ENCODE results near the gene SOS1. TPM values are rescaled to one million over a fixed set of nuclear protein-coding genes. Genes with fewer than 3 reads are reported as not detected.

The SOS1 gene
- total and polyA plus RNA-seq, 2 donors (not counting 3 experiments of a cell fraction or from before 2014, with no cell fraction given): 22.2 to 32.5 TPM

- ChIA-PET CTCF (no interaction called here), POLR2A (no interaction called here)
- Histone ChIP-seq H3K9me3 (replicated peaks; ENCODE audit: control insufficient read depth, insufficient read depth, low read length) (no peaks in the 10 kb centered on the region), H3K27ac (ENCODE audit: insufficient read depth, low read depth, low read length) (no peak overlapping the region), H3K4me3 (replicated peaks in 1 of 3; ENCODE audit: insufficient read depth in 1 of 3, low read depth in 1 of 3, low read length in 3 of 3) (no peak overlapping the region), H3K27me3 (ENCODE audit: control insufficient read depth in 2 of 2, insufficient read depth in 2 of 2, low read length in 2 of 2) (no peaks in the 10 kb centered on the region), H3K4me2 (ENCODE audit: insufficient read depth, low read length) (no peak overlapping the region), H3K9me1 (replicated peaks; ENCODE audit: control insufficient read depth, extremely low read depth, insufficient read depth, low read length) (no peaks in the 10 kb centered on the region), H3K79me2 (ENCODE audit: control insufficient read depth, insufficient read depth, low read length) (no peaks in the 10 kb centered on the region), H4K20me1 (replicated peaks; ENCODE audit: control insufficient read depth, extremely low read depth, insufficient read depth, low read length) (no peaks in the 10 kb centered on the region), H3K4me1 (ENCODE audit: control insufficient read depth, extremely low read depth, insufficient read depth, low read length) (no peaks in the 10 kb centered on the region), H2AFZ (ENCODE audit: low read depth, low read length) (no peak overlapping the region), H3K9ac (replicated peaks; ENCODE audit: extremely low read depth, insufficient read depth, low read length) (no peak overlapping the region), H3K36me3 (ENCODE audit: control insufficient read depth in 2 of 2, extremely low read depth in 1 of 2, insufficient read depth in 2 of 2, low read length in 2 of 2) (no peaks in the 10 kb centered on the region)
- DNase-seq (ENCODE audit: low read depth, low spot score) (no peak), FAIRE-seq (no peak)
- TF ChIP-seq EZH2 (IDR thresholded peaks at IDR 0.05; ENCODE audit: borderline replicate concordance, low read depth, low read length, severe bottlenecking): no peak
- no peak for TF ChIP-seq POLR2AphosphoS5 (IDR thresholded peaks at IDR 0.05; ENCODE audit: insufficient read depth, low read depth, low read length)
- BruUV-seq (replicated peaks): no TSS peak
- intact Hi-C loops (cut with micrococcal nuclease) (no loop called here), dilution Hi-C loops (cut with MboI; ENCODE audit: extremely low pct_ligation_motif_present, low sequenced_read_pairs) (no loop called here)
These were observed 37.5 kb upstream of the SOS1 start for GRCh38 chr2:39158351-39158750.

GRCh38 chr2:39156846-39157245 lies 36.0 kb upstream of the SOS1 start:
- H3K9ac ChIP-seq (replicated peaks; ENCODE audit: extremely low read depth, insufficient read depth, low read length): no peak overlapping the region
- H3K27ac ChIP-seq (ENCODE audit: insufficient read depth, low read depth, low read length): no peak overlapping the region
- H3K4me2 ChIP-seq (ENCODE audit: insufficient read depth, low read length): no peak overlapping the region
- no peak for TF ChIP-seq EZH2 (IDR thresholded peaks at IDR 0.05; ENCODE audit: borderline replicate concordance, low read depth, low read length, severe bottlenecking)
- no peak for TF ChIP-seq MAX (IDR thresholded peaks at IDR 0.05; ENCODE audit: insufficient read depth, insufficient read length)
- TF ChIP-seq POLR2AphosphoS5 (IDR thresholded peaks at IDR 0.05; ENCODE audit: insufficient read depth, low read depth, low read length): no peak
- TF ChIP-seq MYC (IDR thresholded peaks at IDR 0.05; ENCODE audit: low read depth, low read length): no peak
- no peak for TF ChIP-seq FOS (IDR thresholded peaks at IDR 0.05; ENCODE audit: borderline replicate concordance, insufficient read depth, low read length)
- TF ChIP-seq CTCF (IDR thresholded peaks at IDR 0.05; ENCODE audit: extremely low read depth in 1 of 2, insufficient read depth in 1 of 2, low read depth in 1 of 2, low read length in 2 of 2): no peak
- TF ChIP-seq POLR2A (IDR thresholded peaks at IDR 0.05; ENCODE audit: low read depth, low read length): no peak
- no peak for TF ChIP-seq GATA2 (IDR thresholded peaks at IDR 0.05; ENCODE audit: insufficient read depth, insufficient read length, low read depth, low read length)
- dilution Hi-C loops (cut with MboI; ENCODE audit: extremely low pct_ligation_motif_present, low sequenced_read_pairs) (no loop called here), intact Hi-C loops (cut with micrococcal nuclease) (no loop called here)
- BruUV-seq (replicated peaks): no TSS peak
- H3K36me3 ChIP-seq (ENCODE audit: control insufficient read depth in 2 of 2, extremely low read depth in 1 of 2, insufficient read depth in 2 of 2, low read length in 2 of 2): no peaks in the 10 kb centered on the region
- H4K20me1 ChIP-seq (replicated peaks; ENCODE audit: control insufficient read depth, extremely low read depth, insufficient read depth, low read length): no peaks in the 10 kb centered on the region
- H3K9me3 ChIP-seq (replicated peaks; ENCODE audit: control insufficient read depth, insufficient read depth, low read length): no peaks in the 10 kb centered on the region
- no peak overlapping the region for H2AFZ ChIP-seq (ENCODE audit: low read depth, low read length)
- ChIA-PET CTCF (no interaction called here), POLR2A (no interaction called here)
- FAIRE-seq: no peak
- H3K9me1 ChIP-seq (replicated peaks; ENCODE audit: control insufficient read depth, extremely low read depth, insufficient read depth, low read length): no peaks in the 10 kb centered on the region
- no peak for DNase-seq (ENCODE audit: low read depth, low spot score)
- no peak overlapping the region for H3K4me3 ChIP-seq (replicated peaks in 1 of 3; ENCODE audit: insufficient read depth in 1 of 3, low read depth in 1 of 3, low read length in 3 of 3)
- no peaks in the 10 kb centered on the region for H3K27me3 ChIP-seq (ENCODE audit: control insufficient read depth in 2 of 2, insufficient read depth in 2 of 2, low read length in 2 of 2)
- H3K79me2 ChIP-seq (ENCODE audit: control insufficient read depth, insufficient read depth, low read length): no peaks in the 10 kb centered on the region
- H3K4me1 ChIP-seq (ENCODE audit: control insufficient read depth, extremely low read depth, insufficient read depth, low read length): no peaks in the 10 kb centered on the region
